GM19397 (cell line): ENCODE results near the gene BICD2.
A peak's percentile ranks its signal among the peaks of the same experiment; 100 is the strongest.
"Not testable (repeated sequence)": the region's sequence is repeated elsewhere in the genome, so short reads cannot be mapped to it uniquely, and the experiment has no call there.

ENCODE experiments used
- ATAC-seq: cut with Tn5 transposase; IDR thresholded peaks from one replicate; pipeline ENCODE4 v1.9.1; 2021; ENCODE audit warnings: mild to moderate bottlenecking, moderate library complexity; ENCODE audit not compliant: unreplicated experiment

The BICD2 gene

GRCh38 chr9:92771309-92771708 is 6.7 kb upstream of the BICD2 start:
- ATAC-seq, result no peak

DNA sequence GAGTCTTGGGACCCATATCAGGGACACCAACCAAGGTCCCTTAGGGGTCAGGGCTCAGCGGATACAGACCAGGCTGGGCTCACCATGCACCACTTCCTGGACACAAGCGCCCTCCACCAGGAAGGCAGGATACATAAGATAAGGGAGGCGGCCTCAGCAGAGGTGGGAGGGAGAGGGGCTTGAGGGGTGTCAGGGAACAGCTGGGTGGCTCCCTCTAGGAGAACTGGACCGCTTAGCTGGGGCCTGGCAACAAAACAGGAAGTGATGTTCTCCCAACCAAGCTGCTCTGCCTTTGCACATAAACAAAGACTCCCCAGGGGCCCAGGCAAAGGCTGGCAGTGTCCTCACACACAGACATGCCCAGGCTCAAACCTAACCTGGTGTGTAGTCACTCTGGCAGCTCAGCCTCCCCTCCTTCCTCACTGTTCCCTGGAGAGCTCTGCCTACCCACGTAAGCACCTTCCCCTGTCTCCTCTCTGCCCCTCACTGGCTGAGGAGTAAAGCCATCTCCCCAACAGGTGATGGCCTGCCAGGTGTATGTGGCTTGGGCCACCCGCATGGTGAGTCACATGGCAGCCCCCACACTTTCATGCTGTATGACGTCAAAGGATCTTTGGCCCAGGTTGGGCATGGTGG is 5.8 kb upstream of the BICD2 start:
- no peak for ATAC-seq

DNA sequence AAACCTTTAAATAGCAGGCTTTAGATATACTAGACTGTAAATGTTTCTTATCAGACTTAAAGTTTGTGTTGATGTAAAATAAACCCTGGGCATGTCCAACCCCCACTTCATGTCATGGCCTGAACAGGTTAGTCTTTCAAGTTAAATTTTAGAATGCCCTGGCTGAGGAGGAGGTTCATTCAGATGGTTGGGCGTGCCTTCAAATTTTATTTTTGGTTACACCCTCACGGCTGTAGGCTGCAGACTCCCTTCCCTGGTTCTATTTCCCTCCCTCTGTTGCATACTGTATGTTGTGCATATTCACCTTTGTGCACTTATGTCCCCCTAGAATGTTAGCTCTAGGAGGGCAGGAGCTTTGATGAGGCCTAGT is 5.3 kb upstream of the BICD2 start:
- ATAC-seq, result no peak

GRCh38 chr9:92769286-92769685 is 4.7 kb upstream of the BICD2 start:
- no peak for ATAC-seq

- ATAC-seq, result not testable (repeated sequence)
Observed at GRCh38 chr9:92768816-92769215, 4.2 kb upstream of the BICD2 start.

- ATAC-seq, result no peak
Observed at GRCh38 chr9:92767066-92768054, 2.7 kb upstream of the BICD2 start.

DNA sequence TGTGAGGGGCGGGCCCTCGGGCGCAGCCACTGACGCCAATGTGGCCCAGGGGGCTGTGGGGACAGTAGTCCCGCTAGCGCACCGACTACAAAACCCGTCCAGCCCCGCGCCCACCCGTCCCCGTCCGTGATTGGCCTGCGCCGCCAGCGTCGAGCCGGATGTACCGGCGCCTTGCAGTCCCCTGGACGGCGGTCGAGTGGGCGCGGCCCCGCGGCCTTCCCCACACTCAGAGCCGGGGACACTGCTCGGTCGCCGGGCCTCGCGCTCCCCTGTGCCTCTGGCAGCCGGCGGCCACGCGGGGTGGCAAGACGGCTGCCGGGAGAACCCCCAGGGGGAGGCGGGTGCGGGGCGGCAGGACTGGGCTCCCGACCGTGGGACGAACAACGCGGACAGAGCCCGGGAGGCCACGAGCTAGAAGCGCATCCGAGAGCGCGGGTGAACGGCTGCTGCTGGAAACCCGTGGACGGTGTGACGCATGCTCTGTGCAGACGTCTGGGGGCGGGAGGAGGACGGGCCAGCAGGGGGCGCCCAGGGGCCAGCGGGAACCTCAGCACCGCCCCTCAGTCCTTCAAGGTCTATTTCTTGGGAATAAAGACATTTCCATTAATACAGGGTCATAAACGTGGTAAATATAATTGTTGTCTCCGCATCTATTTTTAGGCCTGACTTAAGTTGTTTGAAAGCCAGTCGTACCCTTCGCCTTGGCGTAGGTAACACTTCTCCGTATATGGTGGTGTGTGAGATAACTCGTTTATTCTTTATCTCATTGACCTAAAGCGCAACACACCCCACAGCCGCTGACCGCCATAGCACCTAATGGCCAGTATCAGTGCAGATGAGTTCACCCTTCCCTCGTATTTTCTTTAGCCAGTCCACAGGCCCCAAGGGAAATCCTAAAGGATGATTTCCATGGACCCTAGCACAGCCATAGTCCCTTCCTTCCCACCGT is 629 bp upstream of the BICD2 start:
- peak; percentile 94 for ATAC-seq

- ATAC-seq, result no peak
Observed at GRCh38 chr9:92763721-92764380, 782 bp downstream of the BICD2 start.

- ATAC-seq, result no peak
Observed at GRCh38 chr9:92762781-92763708, 1.6 kb downstream of the BICD2 start.

GRCh38 chr9:92762196-92762595 is 2.4 kb downstream of the BICD2 start:
- no peak for ATAC-seq

DNA sequence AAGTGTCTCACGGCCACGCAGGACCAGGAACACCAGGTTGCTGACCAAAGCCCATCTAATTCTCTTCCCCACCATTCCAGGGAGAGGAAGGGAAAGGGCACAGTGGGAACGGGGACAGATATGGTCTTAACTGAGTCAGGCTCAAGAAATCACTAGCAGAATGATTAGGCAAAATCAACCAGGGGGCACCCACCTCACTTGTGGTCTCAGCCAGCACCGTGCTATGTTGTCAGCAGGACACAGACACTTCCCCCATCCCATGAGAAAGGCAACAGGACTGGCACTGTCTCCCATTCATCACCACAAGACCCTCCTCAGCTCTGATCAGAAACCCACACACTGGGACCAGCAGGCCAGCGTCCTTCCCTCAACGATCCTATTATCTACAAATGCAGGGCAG is 2.9 kb downstream of the BICD2 start:
- no peak for ATAC-seq

GRCh38 chr9:92760494-92760893 is 4.1 kb downstream of the BICD2 start:
- ATAC-seq, result no peak

DNA sequence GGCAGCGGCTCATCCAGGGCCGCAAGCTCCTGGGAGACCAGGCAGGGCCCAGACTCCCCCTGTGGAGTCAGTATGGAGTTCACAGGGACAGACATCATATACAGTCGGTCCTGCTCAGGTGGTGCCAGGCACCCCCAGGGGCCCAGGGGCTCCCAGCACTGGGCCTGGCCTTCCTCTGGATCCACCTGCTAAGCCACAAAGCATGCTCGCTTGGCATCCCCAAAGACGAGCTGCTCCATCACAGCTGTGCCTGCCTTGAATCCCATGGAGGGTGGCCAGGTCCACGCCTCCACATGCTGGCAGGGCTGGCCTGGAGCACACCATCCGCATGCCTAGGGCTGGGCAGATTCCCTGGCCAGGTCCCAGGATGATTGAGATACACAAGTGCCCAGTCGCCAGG is 4.6 kb downstream of the BICD2 start:
- ATAC-seq, result no peak

DNA sequence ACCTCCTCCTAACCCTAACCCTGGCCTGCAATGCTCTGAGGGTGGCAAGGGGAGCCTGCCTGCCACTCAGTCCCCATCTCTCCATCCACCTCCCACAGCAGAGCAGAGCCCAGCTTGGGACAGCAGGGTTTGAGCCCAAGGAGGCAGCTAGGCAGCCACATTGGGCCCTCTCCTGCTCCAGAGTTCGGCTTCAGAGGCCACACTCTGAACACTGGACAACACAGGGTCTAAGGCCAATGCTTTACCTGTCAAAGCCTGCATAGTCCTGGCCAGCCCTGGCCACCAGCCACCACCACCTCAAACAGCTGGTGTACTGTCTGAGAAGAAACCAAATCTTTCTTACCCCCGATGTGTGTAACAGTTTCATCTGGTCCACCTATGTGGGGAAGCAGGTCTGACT is 5.2 kb downstream of the BICD2 start:
- ATAC-seq, result no peak

GRCh38 chr9:92756792-92757191 is 7.8 kb downstream of the BICD2 start:
- ATAC-seq, result no peak

GRCh38 chr9:92754091-92754745 is 10.4 kb downstream of the BICD2 start:
- no peak for ATAC-seq

- no peak for ATAC-seq
Observed at GRCh38 chr9:92752812-92753404, 11.7 kb downstream of the BICD2 start.

- no peak for ATAC-seq
Observed at GRCh38 chr9:92749934-92750315, 14.7 kb downstream of the BICD2 start.
